SK-N-SH (cell line): ENCODE data around the gene KAT6B. TPM values are rescaled to one million over a fixed set of nuclear protein-coding genes. Genes with fewer than 3 reads are reported as not detected.

ENCODE experiments used
- CTCF ChIA-PET: fragments of 300-600, 350-600 bp; formaldehyde crosslinking; extraction: SDS; loops from one replicate; lab custom pipeline; 2021; lab: Yijun Ruan, JAX
- POLR2A ChIA-PET: fragments of 350-600 bp; sonication (Branson Sonifier 250); formaldehyde crosslinking; extraction: SDS; loops from one replicate; lab custom pipeline; 2020; ENCODE audit warnings: antibody characterized with exemption, inconsistent platforms; lab: Yijun Ruan, JAX
- DNase-seq: peaks from one replicate; pipeline ENCODE4 v3.0.0; 2012
- H2AFZ ChIP-seq: fragments of 200-600 bp; sonication (generic); 2 replicates; pipeline ENCODE4 v1.8.1; 2016; ENCODE audit warnings: antibody characterized with exemption, mild to moderate bottlenecking, low read depth
- H3F3A ChIP-seq: fragments of 200-600 bp; sonication (generic); replicated peaks from 2 replicates; pipeline ENCODE3; 2016; ENCODE audit warnings: antibody characterized with exemption, mild to moderate bottlenecking; ENCODE audit not compliant: insufficient read depth
- H3K27ac ChIP-seq, 2 experiments: fragments of 200-500 bp in 1 of 2; fragments of 200-600 bp in 1 of 2; sonication (Bioruptor generic) in 1 of 2; sonication (generic), shearing (Covaris generic) in 1 of 2; 2 replicates each; pipeline versions ENCODE4 v1.5.1 to v1.6.1; 2014 to 2016; ENCODE audit warnings: low read depth in 2 of 2, inconsistent platforms in 1 of 2, low read length in 1 of 2, mild to moderate bottlenecking in 1 of 2, mixed read lengths in 1 of 2
- H3K27me3 ChIP-seq: fragments of 200-600 bp; sonication (generic), shearing (Covaris generic); 2 replicates; pipeline ENCODE4 v1.6.1; 2016; ENCODE audit warnings: mixed run types; ENCODE audit not compliant: insufficient read depth
- H3K36me3 ChIP-seq, 2 experiments: fragments of 200-500 bp in 1 of 2; fragments of 200-600 bp in 1 of 2; sonication (Bioruptor generic) in 1 of 2; sonication (generic) in 1 of 2; replicated peaks in 1 of 2; 2 replicates each; pipeline versions ENCODE3 to v1.5.1; 2014 to 2016; ENCODE audit warnings: low read length in 1 of 2, mild to moderate bottlenecking in 1 of 2; ENCODE audit not compliant: insufficient read depth in 2 of 2, control insufficient read depth in 1 of 2
- H3K4me1 ChIP-seq, 2 experiments: fragments of 200-500 bp in 1 of 2; fragments of 200-600 bp in 1 of 2; sonication (Bioruptor generic) in 1 of 2; sonication (generic), shearing (Covaris generic) in 1 of 2; 2 replicates each; pipeline versions ENCODE4 v1.5.1 to v1.6.1; 2014 to 2016; ENCODE audit warnings: low read depth in 1 of 2, low read length in 1 of 2, mixed run types in 1 of 2; ENCODE audit not compliant: insufficient read depth in 2 of 2, control insufficient read depth in 1 of 2
- H3K4me2 ChIP-seq: fragments of 200-600 bp; sonication (generic), shearing (Covaris generic); 2 replicates; pipeline ENCODE4 v1.6.1; 2017; ENCODE audit warnings: mixed run types
- H3K4me3 ChIP-seq, 2 experiments: fragments of 200-500 bp in 1 of 2; fragments of 200-600 bp in 1 of 2; sonication (Bioruptor generic) in 1 of 2; sonication (generic), shearing (Covaris generic) in 1 of 2; 2 replicates each; pipeline versions ENCODE4 v1.5.1 to v1.8.1; 2014 to 2016; ENCODE audit warnings: low read depth in 2 of 2, inconsistent platforms in 1 of 2, low read length in 1 of 2, mild to moderate bottlenecking in 1 of 2, mixed read lengths in 1 of 2, moderate library complexity in 1 of 2
- H3K79me2 ChIP-seq: fragments of 200-600 bp; sonication (generic); 2 replicates; pipeline ENCODE4 v1.8.1; 2017; ENCODE audit warnings: mild to moderate bottlenecking; ENCODE audit not compliant: insufficient read depth
- H3K9ac ChIP-seq: fragments of 200-600 bp; sonication (generic); 2 replicates; pipeline ENCODE4 v1.6.1; 2017; ENCODE audit warnings: mixed run types
- H3K9me2 ChIP-seq: fragments of 200-600 bp; sonication (generic); 2 replicates; pipeline ENCODE4 v1.6.1; 2017; ENCODE audit warnings: mixed run types
- H3K9me3 ChIP-seq: fragments of 200-600 bp; sonication (generic); 2 replicates; pipeline ENCODE4 v1.6.1; 2017; ENCODE audit warnings: mixed run types, mild to moderate bottlenecking, moderate library complexity
- H4K20me1 ChIP-seq: fragments of 200-600 bp; sonication (generic); 2 replicates; pipeline ENCODE4 v1.6.1; 2017; ENCODE audit warnings: mild to moderate bottlenecking, mixed run types; ENCODE audit not compliant: insufficient read depth
- ELF1 ChIP-seq: IDR thresholded peaks from 2 replicates; pipeline ENCODE4 v1.4.0; 2012
- FOSL2 ChIP-seq: IDR thresholded peaks from 2 replicates; pipeline ENCODE4 v1.4.0; 2012; ENCODE audit warnings: low read depth, mild to moderate bottlenecking, moderate library complexity, borderline replicate concordance
- JUND ChIP-seq: IDR thresholded peaks from 2 replicates; pipeline ENCODE4 v1.4.0; 2012
- RAD21 ChIP-seq: IDR thresholded peaks from 2 replicates; pipeline ENCODE4 v1.6.1; 2012; ENCODE audit warnings: mild to moderate bottlenecking, low read length
- RCOR1 ChIP-seq: fragments of 150-350 bp; IDR thresholded peaks from 2 replicates; pipeline ENCODE4 v1.6.1; 2017; ENCODE audit warnings: antibody characterized with exemption, low read length
- SIN3A ChIP-seq: IDR thresholded peaks from 2 replicates; pipeline ENCODE4 v1.6.1; 2012; ENCODE audit warnings: low read depth, mild to moderate bottlenecking, low read length, moderate library complexity, borderline replicate concordance
- TAF1 ChIP-seq: IDR thresholded peaks from 2 replicates; pipeline ENCODE4 v1.6.1; 2012; ENCODE audit warnings: low read depth, mild to moderate bottlenecking, low read length, moderate library complexity, borderline replicate concordance
- WGBS: methylation state at CpG from one replicate; pipeline ENCODE4 v1.1.6; 2017; ENCODE audit warnings: low lambda C conversion rate; 5-methylcytosine and 5-hydroxymethylcytosine counted together
- polyA plus RNA-seq, 3 experiments: library from polyadenylated mRNA; depleted of rRNA; stranded (reverse); fragments of >200 nt; gene quantifications; 2 replicates each; pipeline ENCODE4 v1.2.3, GENCODE V29; 2012
- TF ChIP-seq, protein P1 (sequence below): IDR thresholded peaks from 2 replicates; pipeline ENCODE4 v1.6.1; 2012; ENCODE audit warnings: mild to moderate bottlenecking, low read depth, low read length, moderate library complexity
- TF ChIP-seq, protein P2 (sequence below): IDR thresholded peaks from 2 replicates; pipeline ENCODE4; 2012
- TF ChIP-seq, protein P3 (sequence below): IDR thresholded peaks from 2 replicates; pipeline ENCODE4 v1.4.0; 2012; ENCODE audit warnings: low read depth, borderline replicate concordance

KAT6B gene
- polyA plus RNA-seq, 1 of the 3 experiments (the other 2 are of a cell fraction) = 4.3 TPM

DNA sequence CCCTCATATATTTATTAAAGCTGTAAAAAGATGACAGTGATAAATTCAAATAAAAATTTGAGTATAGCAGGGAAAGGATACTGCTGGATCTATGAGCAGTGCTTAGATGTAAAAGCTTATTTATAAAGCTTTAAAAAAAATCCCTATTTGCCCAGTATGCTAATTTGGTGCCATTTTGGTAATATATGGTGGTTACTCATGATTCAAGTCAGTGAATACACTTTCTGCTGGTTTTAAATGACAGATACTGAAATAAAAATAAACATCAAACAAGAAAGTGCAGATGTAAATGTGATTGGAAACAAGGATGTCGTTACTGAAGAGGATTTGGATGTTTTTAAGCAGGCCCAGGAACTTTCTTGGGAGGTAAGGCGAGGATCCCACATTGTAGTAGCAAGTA lies 150.7 kb downstream of the KAT6B start (continued):
- TF ChIP-seq, protein P1, sequence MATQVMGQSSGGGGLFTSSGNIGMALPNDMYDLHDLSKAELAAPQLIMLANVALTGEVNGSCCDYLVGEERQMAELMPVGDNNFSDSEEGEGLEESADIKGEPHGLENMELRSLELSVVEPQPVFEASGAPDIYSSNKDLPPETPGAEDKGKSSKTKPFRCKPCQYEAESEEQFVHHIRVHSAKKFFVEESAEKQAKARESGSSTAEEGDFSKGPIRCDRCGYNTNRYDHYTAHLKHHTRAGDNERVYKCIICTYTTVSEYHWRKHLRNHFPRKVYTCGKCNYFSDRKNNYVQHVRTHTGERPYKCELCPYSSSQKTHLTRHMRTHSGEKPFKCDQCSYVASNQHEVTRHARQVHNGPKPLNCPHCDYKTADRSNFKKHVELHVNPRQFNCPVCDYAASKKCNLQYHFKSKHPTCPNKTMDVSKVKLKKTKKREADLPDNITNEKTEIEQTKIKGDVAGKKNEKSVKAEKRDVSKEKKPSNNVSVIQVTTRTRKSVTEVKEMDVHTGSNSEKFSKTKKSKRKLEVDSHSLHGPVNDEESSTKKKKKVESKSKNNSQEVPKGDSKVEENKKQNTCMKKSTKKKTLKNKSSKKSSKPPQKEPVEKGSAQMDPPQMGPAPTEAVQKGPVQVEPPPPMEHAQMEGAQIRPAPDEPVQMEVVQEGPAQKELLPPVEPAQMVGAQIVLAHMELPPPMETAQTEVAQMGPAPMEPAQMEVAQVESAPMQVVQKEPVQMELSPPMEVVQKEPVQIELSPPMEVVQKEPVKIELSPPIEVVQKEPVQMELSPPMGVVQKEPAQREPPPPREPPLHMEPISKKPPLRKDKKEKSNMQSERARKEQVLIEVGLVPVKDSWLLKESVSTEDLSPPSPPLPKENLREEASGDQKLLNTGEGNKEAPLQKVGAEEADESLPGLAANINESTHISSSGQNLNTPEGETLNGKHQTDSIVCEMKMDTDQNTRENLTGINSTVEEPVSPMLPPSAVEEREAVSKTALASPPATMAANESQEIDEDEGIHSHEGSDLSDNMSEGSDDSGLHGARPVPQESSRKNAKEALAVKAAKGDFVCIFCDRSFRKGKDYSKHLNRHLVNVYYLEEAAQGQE = no peak
- TF ChIP-seq RCOR1 = no peak
- no peak for TF ChIP-seq FOSL2
- TF ChIP-seq, protein P2, sequence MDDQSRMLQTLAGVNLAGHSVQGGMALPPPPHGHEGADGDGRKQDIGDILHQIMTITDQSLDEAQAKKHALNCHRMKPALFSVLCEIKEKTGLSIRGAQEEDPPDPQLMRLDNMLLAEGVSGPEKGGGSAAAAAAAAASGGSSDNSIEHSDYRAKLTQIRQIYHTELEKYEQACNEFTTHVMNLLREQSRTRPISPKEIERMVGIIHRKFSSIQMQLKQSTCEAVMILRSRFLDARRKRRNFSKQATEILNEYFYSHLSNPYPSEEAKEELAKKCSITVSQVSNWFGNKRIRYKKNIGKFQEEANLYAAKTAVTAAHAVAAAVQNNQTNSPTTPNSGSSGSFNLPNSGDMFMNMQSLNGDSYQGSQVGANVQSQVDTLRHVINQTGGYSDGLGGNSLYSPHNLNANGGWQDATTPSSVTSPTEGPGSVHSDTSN = no peak
- no peak for TF ChIP-seq TAF1

DNA sequence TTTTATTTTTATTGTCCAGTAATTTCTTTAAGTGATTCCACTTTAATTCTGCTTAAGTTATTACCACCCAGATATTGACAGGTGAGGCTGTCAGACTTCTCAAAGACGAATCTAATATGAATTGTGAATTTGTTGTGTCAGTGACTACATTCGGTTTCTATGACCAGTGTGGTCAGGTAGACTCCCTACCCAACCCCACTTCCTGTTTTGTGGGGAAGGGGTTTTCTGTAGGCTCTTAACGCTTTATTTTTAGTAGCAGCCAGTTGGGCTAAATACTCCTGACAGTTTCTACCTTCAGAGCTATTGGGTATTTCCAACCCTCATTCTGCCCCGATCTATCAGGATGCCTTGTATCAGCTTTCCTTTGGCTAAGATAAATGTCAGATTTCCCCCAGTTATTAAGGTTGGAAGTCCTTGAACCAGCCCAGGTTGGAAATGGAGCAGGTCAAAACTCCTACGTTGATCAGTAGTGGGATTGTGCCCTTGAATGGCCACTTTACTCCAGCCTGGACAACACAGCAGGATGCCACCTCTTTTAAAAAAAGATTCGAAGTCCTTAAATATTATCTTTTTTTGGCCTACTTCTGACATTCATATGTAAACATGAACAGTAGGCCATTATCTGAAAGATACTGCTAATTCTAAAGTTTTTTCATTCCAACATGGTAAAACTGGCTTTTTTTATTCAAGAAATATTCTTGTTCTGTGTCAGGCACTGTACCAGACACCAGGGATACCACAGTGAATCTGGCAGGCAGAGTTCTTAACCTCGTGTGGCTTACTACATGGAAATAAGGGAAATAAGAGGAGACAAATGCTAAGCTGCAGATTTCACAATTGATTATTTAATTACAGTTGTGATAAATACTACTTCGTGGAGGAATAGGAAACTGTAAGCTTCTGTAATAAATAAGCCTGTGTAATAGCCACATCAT lies 151.8 kb downstream of the KAT6B start:
- H3K9ac ChIP-seq = no peak overlapping the region
- H2AFZ ChIP-seq = no peak overlapping the region
- H3K36me3 ChIP-seq = peaks cover 56 to 63% of the 10 kb centered on the region in 2 experiments
- H3K27me3 ChIP-seq = no peaks in the 10 kb centered on the region
- CTCF ChIA-PET = no interaction called here
- H3K4me3 ChIP-seq = no peak overlapping the region
- peaks cover 0 to 12% of the 10 kb centered on the region in 2 experiments; a peak in 2 of 4 replicates for H3K4me1 ChIP-seq
- TF ChIP-seq ELF1 = no peak
- TF ChIP-seq TAF1 = no peak
- TF ChIP-seq, protein P2 = no peak
- no peak for TF ChIP-seq RAD21
- TF ChIP-seq, protein P3, sequence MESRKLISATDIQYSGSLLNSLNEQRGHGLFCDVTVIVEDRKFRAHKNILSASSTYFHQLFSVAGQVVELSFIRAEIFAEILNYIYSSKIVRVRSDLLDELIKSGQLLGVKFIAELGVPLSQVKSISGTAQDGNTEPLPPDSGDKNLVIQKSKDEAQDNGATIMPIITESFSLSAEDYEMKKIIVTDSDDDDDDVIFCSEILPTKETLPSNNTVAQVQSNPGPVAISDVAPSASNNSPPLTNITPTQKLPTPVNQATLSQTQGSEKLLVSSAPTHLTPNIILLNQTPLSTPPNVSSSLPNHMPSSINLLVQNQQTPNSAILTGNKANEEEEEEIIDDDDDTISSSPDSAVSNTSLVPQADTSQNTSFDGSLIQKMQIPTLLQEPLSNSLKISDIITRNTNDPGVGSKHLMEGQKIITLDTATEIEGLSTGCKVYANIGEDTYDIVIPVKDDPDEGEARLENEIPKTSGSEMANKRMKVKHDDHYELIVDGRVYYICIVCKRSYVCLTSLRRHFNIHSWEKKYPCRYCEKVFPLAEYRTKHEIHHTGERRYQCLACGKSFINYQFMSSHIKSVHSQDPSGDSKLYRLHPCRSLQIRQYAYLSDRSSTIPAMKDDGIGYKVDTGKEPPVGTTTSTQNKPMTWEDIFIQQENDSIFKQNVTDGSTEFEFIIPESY = no peak
- TF ChIP-seq JUND = no peak
- TF ChIP-seq SIN3A = no peak
- TF ChIP-seq, all 33 proteins: peak for 0
- Histone ChIP-seq H3K27ac (no peak overlapping the region), H3K79me2 (no peaks in the 10 kb centered on the region), H3K4me2 (no peak overlapping the region), H4K20me1 (no peaks in the 10 kb centered on the region), H3K9me3 (no peaks in the 10 kb centered on the region), H3F3A (peaks cover 3% of the 10 kb centered on the region), H3K9me2 (no peaks in the 10 kb centered on the region)
- no peak for DNase-seq
- POLR2A ChIA-PET = no interaction called here
- WGBS = 94% methylated on average over 8 of the region's 8 CpGs
